GM12801 (cell line): ENCODE data around the gene CYP26A1.

Experiments
- CTCF ChIP-seq: IDR thresholded peaks from one replicate; pipeline ENCODE4 v1.5.1; 2011; ENCODE audit warnings: control low read depth; ENCODE audit not compliant: insufficient read length; ENCODE audit errors: extremely low read depth

The CYP26A1 gene

GRCh38 chr10:93034426-93034825 lies 39.3 kb upstream of the CYP26A1 start:
- TF ChIP-seq CTCF = no peak

GRCh38 chr10:93039110-93039509 lies 34.6 kb upstream of the CYP26A1 start:
- no peak for TF ChIP-seq CTCF

- TF ChIP-seq CTCF = no peak
Observed at GRCh38 chr10:93039721-93040120, 34.0 kb upstream of the CYP26A1 start.

GRCh38 chr10:93054486-93054885 lies 19.2 kb upstream of the CYP26A1 start:
- TF ChIP-seq CTCF = no peak

- TF ChIP-seq CTCF = no peak
Observed at GRCh38 chr10:93058139-93058538, 15.6 kb upstream of the CYP26A1 start.

- TF ChIP-seq CTCF = no peak
Observed at GRCh38 chr10:93059975-93060886, 13.5 kb upstream of the CYP26A1 start, which contains the start of gene CYP26C1. Gene CYP26C1 (plus strand): TSS chr10:93060798. CDS start chr10:93061264, 466 bp downstream.

GRCh38 chr10:93060887-93061593 lies 12.7 kb upstream of the CYP26A1 start:
- TF ChIP-seq CTCF = no peak
